Measurements from ENCODE around the gene C10orf71. TPM values are rescaled to one million over a fixed set of nuclear protein-coding genes. Genes with fewer than 3 reads are reported as not detected.

The C10orf71 gene
- total and polyA plus RNA-seq, 2 donors (not counting 1 experiment from before 2014, with no cell fraction given) = not detected

DNA sequence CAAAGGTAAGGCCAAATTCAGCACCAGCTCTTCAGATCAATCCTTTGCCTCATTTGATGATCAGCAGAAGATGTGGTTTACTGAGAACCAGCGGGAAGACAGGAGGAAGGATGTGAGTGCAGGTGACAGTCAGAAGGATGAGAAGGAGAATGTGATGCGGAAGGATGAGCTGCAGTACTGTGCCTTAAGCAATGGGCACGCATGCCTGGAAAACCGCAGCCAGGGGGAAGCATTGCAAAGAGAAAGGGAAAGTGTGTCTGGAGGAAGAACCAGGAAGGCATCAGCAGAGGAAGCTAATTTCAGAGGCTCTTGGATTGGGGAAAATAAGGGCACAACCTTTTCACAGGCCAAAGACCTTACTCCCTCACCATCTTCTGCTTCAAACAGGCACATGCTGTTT is 25.7 kb downstream of the C10orf71 start:
- Histone ChIP-seq H3K9ac (ENCODE audit: low read length) (no peak overlapping the region), H4K20me1 (ENCODE audit: control insufficient read depth, insufficient read depth, low read length, poor library complexity, severe bottlenecking) (no peaks in the 10 kb centered on the region), H3K79me2 (ENCODE audit: control insufficient read depth, insufficient read depth, low read length) (no peaks in the 10 kb centered on the region), H3K4me3 (ENCODE audit: control extremely low read depth in 1 of 5, extremely low read depth in 1 of 5, insufficient read depth in 1 of 5, low read depth in 2 of 5, low read length in 4 of 5) (no peak overlapping the region), H3K36me3 (replicated peaks in 1 of 2; ENCODE audit: control extremely low read depth in 1 of 2, control insufficient read depth in 1 of 2, extremely low read depth in 1 of 2, insufficient read depth in 2 of 2, low read length in 1 of 2) (no peaks in the 10 kb centered on the region), H3K27me3 (replicated peaks in 1 of 4; ENCODE audit: control extremely low read depth in 1 of 4, control insufficient read depth in 3 of 4, insufficient read depth in 4 of 4, low read length in 3 of 4) (no peaks in the 10 kb centered on the region), H2AFZ (ENCODE audit: insufficient read depth, low read depth, low read length, poor library complexity, severe bottlenecking) (no peak overlapping the region), H3K4me2 (replicated peaks; ENCODE audit: low read depth, low read length, poor library complexity, severe bottlenecking) (no peak overlapping the region), H3K4me1 (ENCODE audit: control insufficient read depth in 2 of 2, insufficient read depth in 2 of 2, low read length in 2 of 2) (no peaks in the 10 kb centered on the region), H3K27ac (ENCODE audit: low read length in 2 of 2) (no peak overlapping the region), H3K9me3 (ENCODE audit: control extremely low read depth in 1 of 3, control insufficient read depth in 2 of 3, insufficient read depth in 1 of 3, low read length in 2 of 3) (no peaks in the 10 kb centered on the region)
- ChIA-PET CTCF (no interaction called here), POLR2A (no interaction called here)
- 94% methylated on average over 4 of the region's 4 CpGs for WGBS (ENCODE audit: insufficient coverage)
- intact Hi-C loops (cut with micrococcal nuclease) = no loop called here
- ATAC-seq (ENCODE audit: low read depth) = no peak
- DNase-seq = no peak
- no peak for TF ChIP-seq EZH2 (IDR thresholded peaks at IDR 0.05; ENCODE audit: borderline replicate concordance, insufficient read depth, low read depth, low read length, poor library complexity, severe bottlenecking)
- TF ChIP-seq CTCF (IDR thresholded peaks at IDR 0.05) = no peak
- H3K27ac Mint-ChIP-seq = no peak overlapping the region
- peaks cover 15% of the 10 kb centered on the region for H3K27me3 Mint-ChIP-seq
- no peaks in the 10 kb centered on the region for H3K4me1 Mint-ChIP-seq
- no peak overlapping the region for H3K4me3 Mint-ChIP-seq
- H3K9me3 Mint-ChIP-seq (ENCODE audit: insufficient read depth) = no peaks in the 10 kb centered on the region

GRCh38 chr10:49325131-49325915 is 26.4 kb downstream of the C10orf71 start:
- DNase-seq (no peak), ATAC-seq (ENCODE audit: low read depth) (no peak)
- Histone ChIP-seq H3K79me2 (ENCODE audit: control insufficient read depth, insufficient read depth, low read length) (no peaks in the 10 kb centered on the region), H3K4me2 (replicated peaks; ENCODE audit: low read depth, low read length, poor library complexity, severe bottlenecking) (no peak overlapping the region), H3K9me3 (ENCODE audit: control extremely low read depth in 1 of 3, control insufficient read depth in 2 of 3, insufficient read depth in 1 of 3, low read length in 2 of 3) (no peaks in the 10 kb centered on the region), H3K27me3 (replicated peaks in 1 of 4; ENCODE audit: control extremely low read depth in 1 of 4, control insufficient read depth in 3 of 4, insufficient read depth in 4 of 4, low read length in 3 of 4) (no peaks in the 10 kb centered on the region), H2AFZ (ENCODE audit: insufficient read depth, low read depth, low read length, poor library complexity, severe bottlenecking) (no peak overlapping the region), H3K9ac (ENCODE audit: low read length) (no peak overlapping the region), H3K4me3 (ENCODE audit: control extremely low read depth in 1 of 5, extremely low read depth in 1 of 5, insufficient read depth in 1 of 5, low read depth in 2 of 5, low read length in 4 of 5) (no peak overlapping the region), H3K27ac (ENCODE audit: low read length in 2 of 2) (no peak overlapping the region), H3K36me3 (replicated peaks in 1 of 2; ENCODE audit: control extremely low read depth in 1 of 2, control insufficient read depth in 1 of 2, extremely low read depth in 1 of 2, insufficient read depth in 2 of 2, low read length in 1 of 2) (no peaks in the 10 kb centered on the region), H4K20me1 (ENCODE audit: control insufficient read depth, insufficient read depth, low read length, poor library complexity, severe bottlenecking) (no peaks in the 10 kb centered on the region), H3K4me1 (ENCODE audit: control insufficient read depth in 2 of 2, insufficient read depth in 2 of 2, low read length in 2 of 2) (no peaks in the 10 kb centered on the region)
- Mint-ChIP-seq H3K4me1 (no peaks in the 10 kb centered on the region), H3K4me3 (no peak overlapping the region), H3K27ac (no peak overlapping the region), H3K27me3 (peaks cover 15% of the 10 kb centered on the region), H3K9me3 (ENCODE audit: insufficient read depth) (no peaks in the 10 kb centered on the region)
- intact Hi-C loops (cut with micrococcal nuclease) = no loop called here
- POLR2A ChIA-PET = no interaction called here
- CTCF ChIA-PET = no interaction called here
- no peak for TF ChIP-seq CTCF (IDR thresholded peaks at IDR 0.05)
- TF ChIP-seq EZH2 (IDR thresholded peaks at IDR 0.05; ENCODE audit: borderline replicate concordance, insufficient read depth, low read depth, low read length, poor library complexity, severe bottlenecking) = no peak
- WGBS (ENCODE audit: insufficient coverage) = 89% methylated on average over 20 of the region's 20 CpGs
